Fibroblast of lung (primary cell): Measurements from ENCODE around the gene OR2H1. TPM values are rescaled to one million over a fixed set of nuclear protein-coding genes. Genes with fewer than 3 reads are reported as not detected.
"Not testable (repeated sequence)": the region's sequence is repeated elsewhere in the genome, so short reads cannot be mapped to it uniquely, and the experiment has no call there.

Experiments used
- DNase-seq, 2 donors: peaks; one replicate each; pipeline versions ENCODE4 v3.0.0 to v3.0.0-alpha.2; 2010; ENCODE audit warnings: low read depth in 2 of 2
- H2AFZ ChIP-seq: 2 replicates; pipeline ENCODE4 v1.5.1; 2012; ENCODE audit warnings: low read length, control low read depth, inconsistent platforms
- H3K27ac ChIP-seq: 2 replicates; pipeline ENCODE4 v1.5.1; 2011; ENCODE audit warnings: low read length, control low read depth; ENCODE audit not compliant: insufficient read depth
- H3K27me3 ChIP-seq: 2 replicates; pipeline ENCODE4 v1.5.1; 2011; ENCODE audit warnings: mild to moderate bottlenecking, low read length; ENCODE audit not compliant: control insufficient read depth, insufficient read depth
- H3K36me3 ChIP-seq: 2 replicates; pipeline ENCODE4 v1.5.1; 2011; ENCODE audit warnings: low read length; ENCODE audit not compliant: control insufficient read depth, insufficient read depth
- H3K4me1 ChIP-seq: 2 replicates; pipeline ENCODE4 v1.5.1; 2011; ENCODE audit warnings: low read length; ENCODE audit not compliant: control insufficient read depth, insufficient read depth; ENCODE audit errors: extremely low read depth
- H3K4me2 ChIP-seq: 2 replicates; pipeline ENCODE4 v1.5.1; 2011; ENCODE audit warnings: low read length, control low read depth; ENCODE audit not compliant: insufficient read depth; ENCODE audit errors: extremely low read depth
- H3K4me3 ChIP-seq, 4 experiments: fragments of 200-600 bp in 1 of 4; sonication (generic) in 1 of 4; replicated peaks in 1 of 4; 2 replicates each; pipeline ENCODE4 v1.5.1; 2011 to 2016; ENCODE audit warnings: low read length in 4 of 4, low read depth in 3 of 4, mild to moderate bottlenecking in 3 of 4, control low read depth in 2 of 4, inconsistent platforms in 1 of 4, mixed read lengths in 1 of 4; ENCODE audit not compliant: insufficient read depth in 1 of 4; ENCODE audit errors: control extremely low read depth in 1 of 4
- H3K79me2 ChIP-seq: 2 replicates; pipeline ENCODE4 v1.5.1; 2012; ENCODE audit warnings: mild to moderate bottlenecking, low read length, inconsistent platforms; ENCODE audit not compliant: control insufficient read depth, insufficient read depth
- H3K9ac ChIP-seq: 2 replicates; pipeline ENCODE4 v1.5.1; 2011; ENCODE audit warnings: mild to moderate bottlenecking, low read length, control low read depth; ENCODE audit not compliant: insufficient read depth
- H3K9me3 ChIP-seq: 2 replicates; pipeline ENCODE4 v1.5.1; 2012; ENCODE audit warnings: low read depth, low read length; ENCODE audit not compliant: control insufficient read depth, insufficient read depth
- H4K20me1 ChIP-seq: 2 replicates; pipeline ENCODE4 v1.5.1; 2011; ENCODE audit warnings: low read length; ENCODE audit not compliant: control insufficient read depth, insufficient read depth; ENCODE audit errors: extremely low read depth
- CTCF ChIP-seq, 2 donors: IDR thresholded peaks in 1 of 2; conservative IDR thresholded peaks in 1 of 2; 1 replicate in 1 of 2; 2 replicates in 1 of 2; pipeline ENCODE4 v1.5.1; 2011 to 2012; ENCODE audit warnings: low read length in 2 of 2, control low read depth in 1 of 2, inconsistent platforms in 1 of 2, low read depth in 1 of 2, mild to moderate bottlenecking in 1 of 2
- EZH2 ChIP-seq: IDR thresholded peaks from 2 replicates; pipeline ENCODE4 v1.5.1; 2012; ENCODE audit warnings: low read length, control low read depth, mild to moderate bottlenecking; ENCODE audit errors: missing control alignments
- polyA plus RNA-seq, 2 donors: library from polyadenylated mRNA; depleted of rRNA in 1 of 2; stranded (reverse) in 1 of 2; unstranded in 1 of 2; fragments of >200 nt; gene quantifications; 2 replicates each; pipeline ENCODE4 v1.2.1, GENCODE V29; 2011 to 2012; ENCODE audit warnings: missing spikeins in 1 of 2
- total RNA-seq: library from RNA; depleted of rRNA; stranded (reverse); fragments of >200 nt; gene quantifications from 2 replicates; pipeline ENCODE4 v1.2.1, GENCODE V29; 2014

Gene OR2H1
- total and polyA plus RNA-seq, 2 donors (not counting 1 experiment from before 2014, with no cell fraction given) = not detected

GRCh38 chr6:29442719-29443118 is 14.2 kb upstream of the OR2H1 start:
- Histone ChIP-seq H3K27me3 (no peaks in the 10 kb centered on the region), H3K9me3 (no peaks in the 10 kb centered on the region), H3K27ac (no peak overlapping the region), H4K20me1 (no peaks in the 10 kb centered on the region), H2AFZ (no peak overlapping the region), H3K9ac (no peak overlapping the region), H3K79me2 (no peaks in the 10 kb centered on the region), H3K4me1 (no peaks in the 10 kb centered on the region), H3K4me3 (no peak overlapping the region), H3K4me2 (no peak overlapping the region), H3K36me3 (no peaks in the 10 kb centered on the region)
- DNase-seq = no peak
- TF ChIP-seq EZH2 (no peak), CTCF (conservative IDR thresholded peaks at IDR 0.05 in 1 of 2, IDR thresholded peaks at IDR 0.05 in 1 of 2; ENCODE audit: low read depth in 1 of 2, low read length in 2 of 2) (no peak)

- H3K27me3 ChIP-seq, H3K36me3 ChIP-seq, H3K79me2 ChIP-seq, H3K9ac ChIP-seq, H3K4me3 ChIP-seq, H3K4me1 ChIP-seq, H2AFZ ChIP-seq, DNase-seq, H3K4me2 ChIP-seq, H3K9me3 ChIP-seq, H3K27ac ChIP-seq, H4K20me1 ChIP-seq: not testable (repeated sequence)
Measured at GRCh38 chr6:29444031-29444430, 12.9 kb upstream of the OR2H1 start.

GRCh38 chr6:29447670-29448069 is 9.3 kb upstream of the OR2H1 start:
- H3K4me2 ChIP-seq = no peak overlapping the region
- H3K4me1 ChIP-seq = no peaks in the 10 kb centered on the region
- H3K9me3 ChIP-seq = no peaks in the 10 kb centered on the region
- H3K9ac ChIP-seq = no peak overlapping the region
- H3K4me3 ChIP-seq = no peak overlapping the region
- no peaks in the 10 kb centered on the region for H4K20me1 ChIP-seq
- TF ChIP-seq CTCF (conservative IDR thresholded peaks at IDR 0.05 in 1 of 2, IDR thresholded peaks at IDR 0.05 in 1 of 2; ENCODE audit: low read depth in 1 of 2, low read length in 2 of 2) (no peak), EZH2 (no peak)
- no peaks in the 10 kb centered on the region for H3K36me3 ChIP-seq
- no peak for DNase-seq
- H3K27ac ChIP-seq = no peak overlapping the region
- no peaks in the 10 kb centered on the region for H3K79me2 ChIP-seq
- no peaks in the 10 kb centered on the region for H3K27me3 ChIP-seq
- H2AFZ ChIP-seq = no peak overlapping the region
